Hypothalamus (tissue), 51 donors: ENCODE measurements around the gene MEPE.
"Not testable (repeated sequence)": the region's sequence is repeated elsewhere in the genome, so short reads cannot be mapped to it uniquely, and the experiment has no call there.

ENCODE experiments used
- DNase-seq, 51 donors: peaks; one replicate each; lab custom pipeline; 2025; lab: John Stamatoyannopoulos, UW

Gene MEPE

DNA sequence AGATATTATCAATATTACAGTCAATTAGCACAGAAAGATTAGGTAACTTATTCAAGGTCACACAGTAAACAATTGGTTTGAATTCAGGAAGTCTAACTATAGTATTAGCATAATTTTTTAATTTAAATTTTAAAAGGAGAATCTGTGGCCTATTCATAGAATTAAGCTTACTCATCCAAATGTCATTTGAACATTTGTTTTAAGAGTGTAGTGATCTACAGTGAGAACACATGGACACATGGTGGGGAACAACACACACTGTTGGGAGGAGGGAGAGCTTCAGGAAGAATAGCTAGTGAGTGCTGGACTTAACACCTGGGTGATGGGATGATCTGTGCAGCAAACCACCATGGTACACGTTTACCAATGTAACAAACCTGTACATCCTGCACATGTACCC, 48.3 kb downstream of the MEPE start:
- no peak for DNase-seq

DNA sequence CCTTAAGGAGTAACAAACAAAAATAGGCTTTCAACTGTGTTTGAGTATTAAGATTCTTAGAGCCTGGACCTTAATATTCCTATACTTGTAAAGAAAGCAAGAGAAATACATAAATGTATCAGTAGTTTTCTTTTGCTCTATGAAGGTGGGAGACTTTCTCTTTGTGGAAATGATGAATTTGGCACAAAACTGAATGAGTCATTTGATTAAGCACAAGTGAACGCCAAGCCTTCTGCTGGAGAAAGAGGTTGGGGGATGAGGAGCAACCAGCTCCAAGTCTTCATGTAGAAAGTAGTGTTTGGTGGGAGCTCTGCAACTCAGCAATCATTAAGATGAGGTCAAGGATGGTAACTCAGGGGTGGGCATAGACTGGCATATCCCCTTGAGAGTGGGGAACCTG, 49.6 kb downstream of the MEPE start:
- DNase-seq, result no peak

DNA sequence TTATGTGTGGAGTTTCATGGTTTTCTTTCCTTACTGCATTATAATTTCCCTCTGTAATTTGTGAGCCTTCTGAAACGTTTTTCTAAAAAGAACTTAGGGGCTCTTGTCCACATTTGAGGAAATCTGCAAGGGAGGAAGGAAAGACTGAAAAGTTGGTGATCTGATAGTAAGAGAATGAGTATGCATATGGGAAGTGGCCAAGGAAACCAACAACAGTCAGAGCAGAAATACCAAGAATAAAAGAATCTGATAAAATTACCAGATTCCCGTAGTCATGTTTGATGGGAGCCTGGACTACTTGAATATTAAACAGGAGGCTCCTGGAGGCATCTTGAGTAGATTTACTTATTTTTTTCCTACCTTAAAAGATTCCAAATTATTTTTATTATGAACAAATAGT, 50.1 kb downstream of the MEPE start:
- DNase-seq, result no peak

DNA sequence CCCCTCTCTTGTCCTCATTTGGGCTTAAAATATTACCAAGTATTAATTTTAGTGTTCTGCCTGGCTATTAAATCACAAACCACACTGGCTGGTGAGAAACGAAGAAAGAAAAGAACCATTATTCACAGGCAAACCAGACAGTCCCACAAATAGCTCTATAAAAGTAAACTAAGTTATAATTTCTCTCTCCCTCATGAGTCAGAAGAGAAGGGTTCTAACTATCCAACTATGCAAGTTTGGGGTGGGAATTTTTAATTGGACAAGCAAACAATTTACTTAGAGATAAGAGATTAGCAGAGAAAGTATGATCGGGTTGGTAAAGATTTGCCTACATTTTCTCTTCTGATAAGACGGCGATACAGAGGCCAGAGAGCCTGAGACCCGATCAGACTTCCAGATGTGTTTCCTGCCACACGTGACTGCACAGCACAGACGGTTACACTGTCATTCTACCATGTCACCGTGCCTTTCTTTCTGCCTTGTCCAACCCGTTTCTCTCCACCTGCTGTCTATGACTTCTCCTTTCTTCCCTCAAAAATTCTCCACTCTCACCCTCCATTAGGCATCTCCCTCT, 52.3 kb downstream of the MEPE start:
- no peak for DNase-seq

DNA sequence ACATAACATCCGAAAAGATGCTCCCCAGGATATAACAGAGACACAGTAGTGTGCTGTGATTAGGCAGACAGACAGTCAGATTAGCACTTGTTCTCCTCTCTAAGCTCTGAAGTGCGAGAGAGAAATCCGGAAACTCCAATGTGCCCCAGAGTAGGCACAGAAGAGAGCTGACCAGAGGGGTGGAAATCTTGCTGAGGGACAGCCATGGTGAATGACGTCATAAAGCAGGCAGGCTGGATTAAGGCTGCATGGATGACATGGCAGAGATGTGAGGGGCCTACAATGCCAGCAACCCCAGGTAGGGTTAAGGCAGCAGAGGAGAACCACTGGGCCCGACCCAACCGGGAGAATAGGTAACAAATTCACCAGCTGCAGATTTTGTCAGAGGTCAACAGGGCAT, 53.3 kb downstream of the MEPE start:
- DNase-seq, result no peak

DNA sequence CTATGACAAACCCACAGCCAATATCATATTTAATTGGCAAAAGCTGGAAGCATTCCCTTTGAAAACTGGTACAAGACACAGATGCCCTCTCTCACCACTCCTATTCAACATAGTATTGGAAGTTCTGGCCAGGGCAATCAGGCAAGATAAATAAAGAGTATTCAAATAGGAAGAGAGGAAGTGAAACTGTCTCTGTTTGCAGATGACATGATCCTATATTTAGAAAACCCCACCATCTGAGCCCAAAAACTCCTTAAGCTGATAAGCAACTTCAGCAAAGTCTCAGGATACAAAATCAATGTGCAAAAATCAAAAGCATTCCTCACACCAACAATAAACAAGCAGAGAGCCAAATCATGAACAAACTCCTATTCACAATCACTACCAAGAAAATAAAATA, 58.0 kb downstream of the MEPE start:
- not testable (repeated sequence) for DNase-seq

DNA sequence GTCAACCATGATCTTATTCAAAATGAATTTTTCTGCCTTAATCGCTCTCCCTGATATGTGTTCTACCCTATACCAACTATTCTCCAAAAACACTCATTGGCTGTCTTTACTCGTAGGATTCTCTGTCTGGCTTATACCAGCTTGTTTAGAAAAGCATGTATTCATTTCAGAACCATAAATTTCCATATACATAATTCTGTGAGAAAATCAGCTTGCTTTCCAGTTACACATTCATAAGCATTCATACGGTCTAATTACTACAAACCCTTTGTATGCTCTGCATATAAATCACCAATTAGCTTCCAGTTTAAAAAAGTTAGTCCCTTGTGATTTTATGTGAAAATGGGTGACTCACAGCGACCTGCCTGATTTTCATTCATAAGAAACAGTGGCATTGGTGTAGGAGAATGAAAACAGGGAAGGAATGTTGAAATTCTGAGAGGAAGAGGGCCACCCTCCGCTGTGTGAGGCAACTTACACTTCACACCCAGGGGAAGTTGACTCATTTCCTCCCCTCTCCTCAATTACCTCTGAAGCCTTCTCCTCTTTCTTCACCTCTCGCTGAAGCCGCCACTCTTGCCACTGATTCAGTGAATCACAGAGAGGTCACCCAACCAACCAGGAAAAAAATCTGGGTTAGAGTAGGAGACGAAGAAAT, 63.3 kb downstream of the MEPE start:
- peak in 9 of 51 donors; percentile 1 to 38 (median 9) for DNase-seq
